ENCODE data around the gene FLVCR1. TPM values are rescaled to one million over a fixed set of nuclear protein-coding genes. Genes with fewer than 3 reads are reported as not detected.

The FLVCR1 gene
- polyA plus RNA-seq (2012; ENCODE audit: insufficient read depth, insufficient read length, low read depth), result 11.0 TPM

- Histone ChIP-seq H3K9me3 (no peaks in the 10 kb centered on the region), H3K36me3 (peaks cover 14% of the 10 kb centered on the region), H3K4me3 (ENCODE audit: low read depth, low read length) (peak within 1 kb of the TSS; percentile 96), H3K27me3 (no peaks in the 10 kb centered on the region), H3K4me1 (no peaks in the 10 kb centered on the region)
- TF ChIP-seq, protein P1, sequence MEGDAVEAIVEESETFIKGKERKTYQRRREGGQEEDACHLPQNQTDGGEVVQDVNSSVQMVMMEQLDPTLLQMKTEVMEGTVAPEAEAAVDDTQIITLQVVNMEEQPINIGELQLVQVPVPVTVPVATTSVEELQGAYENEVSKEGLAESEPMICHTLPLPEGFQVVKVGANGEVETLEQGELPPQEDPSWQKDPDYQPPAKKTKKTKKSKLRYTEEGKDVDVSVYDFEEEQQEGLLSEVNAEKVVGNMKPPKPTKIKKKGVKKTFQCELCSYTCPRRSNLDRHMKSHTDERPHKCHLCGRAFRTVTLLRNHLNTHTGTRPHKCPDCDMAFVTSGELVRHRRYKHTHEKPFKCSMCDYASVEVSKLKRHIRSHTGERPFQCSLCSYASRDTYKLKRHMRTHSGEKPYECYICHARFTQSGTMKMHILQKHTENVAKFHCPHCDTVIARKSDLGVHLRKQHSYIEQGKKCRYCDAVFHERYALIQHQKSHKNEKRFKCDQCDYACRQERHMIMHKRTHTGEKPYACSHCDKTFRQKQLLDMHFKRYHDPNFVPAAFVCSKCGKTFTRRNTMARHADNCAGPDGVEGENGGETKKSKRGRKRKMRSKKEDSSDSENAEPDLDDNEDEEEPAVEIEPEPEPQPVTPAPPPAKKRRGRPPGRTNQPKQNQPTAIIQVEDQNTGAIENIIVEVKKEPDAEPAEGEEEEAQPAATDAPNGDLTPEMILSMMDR (IDR thresholded peaks at IDR 0.05; ENCODE audit: low read depth, low read length), result no peak
- peak; percentile 99 for DNase-seq
These were observed at the start of gene FLVCR1 for GRCh38 chr1:212857992-212858460. TSS of gene FLVCR1 (plus strand) at chr1:212858275. CDS start at chr1:212858453, 178 bp downstream.

GRCh38 chr1:212814537-212815334 lies 43.3 kb upstream of the FLVCR1 start:
- H3K4me3 ChIP-seq (ENCODE audit: low read depth, low read length), result no peak overlapping the region
- H3K27me3 ChIP-seq, result no peaks in the 10 kb centered on the region
- TF ChIP-seq, protein P1 (IDR thresholded peaks at IDR 0.05; ENCODE audit: low read depth, low read length), result peak; percentile 47
- peak; percentile 18 for DNase-seq
- no peaks in the 10 kb centered on the region; the same call in 1 of the 2 replicates for H3K36me3 ChIP-seq
- H3K4me1 ChIP-seq, result no peaks in the 10 kb centered on the region
- no peaks in the 10 kb centered on the region for H3K9me3 ChIP-seq

GRCh38 chr1:212816567-212817278 lies 41.4 kb upstream of the FLVCR1 start:
- Histone ChIP-seq H3K4me3 (ENCODE audit: low read depth, low read length) (no peak overlapping the region), H3K9me3 (no peaks in the 10 kb centered on the region), H3K27me3 (no peaks in the 10 kb centered on the region), H3K36me3 (no peaks in the 10 kb centered on the region; the same call in 1 of the 2 replicates), H3K4me1 (no peaks in the 10 kb centered on the region)
- TF ChIP-seq, protein P1 (IDR thresholded peaks at IDR 0.05; ENCODE audit: low read depth, low read length), result no peak
- DNase-seq, result no peak

- Histone ChIP-seq H3K4me1 (no peaks in the 10 kb centered on the region), H3K4me3 (ENCODE audit: low read depth, low read length) (no peak overlapping the region), H3K27me3 (no peaks in the 10 kb centered on the region), H3K36me3 (no peaks in the 10 kb centered on the region; the same call in 1 of the 2 replicates), H3K9me3 (no peaks in the 10 kb centered on the region; the same call in 1 of the 2 replicates)
- TF ChIP-seq, protein P1 (IDR thresholded peaks at IDR 0.05; ENCODE audit: low read depth, low read length), result no peak
- DNase-seq, result no peak
These were observed 38.3 kb upstream of the FLVCR1 start for GRCh38 chr1:212819726-212820125.

DNA sequence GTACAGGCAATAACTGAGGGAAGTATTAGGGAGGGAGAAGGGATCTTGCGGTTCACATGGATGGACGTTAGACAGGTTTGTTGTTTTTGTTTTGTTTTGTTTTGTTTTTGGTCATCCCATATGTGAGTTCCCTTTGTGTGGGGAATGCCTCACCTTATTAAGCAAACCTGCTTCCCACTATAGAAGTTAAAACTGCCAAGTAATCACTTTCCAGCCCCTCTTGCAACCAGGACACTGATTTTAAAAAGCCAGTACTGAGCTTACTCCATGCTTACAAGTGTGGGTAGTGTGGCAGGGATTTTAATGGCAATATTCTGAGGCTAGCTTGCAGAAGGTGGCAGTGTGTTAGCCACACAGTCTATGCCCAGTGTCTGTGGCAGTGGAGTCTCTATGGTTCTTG lies 37.1 kb upstream of the FLVCR1 start:
- Histone ChIP-seq H3K9me3 (no peaks in the 10 kb centered on the region; the same call in 1 of the 2 replicates), H3K4me3 (ENCODE audit: low read depth, low read length) (no peak overlapping the region), H3K4me1 (no peaks in the 10 kb centered on the region), H3K36me3 (no peaks in the 10 kb centered on the region), H3K27me3 (no peaks in the 10 kb centered on the region)
- no peak for DNase-seq
- TF ChIP-seq, protein P1 (IDR thresholded peaks at IDR 0.05; ENCODE audit: low read depth, low read length), result no peak

Data from BE2C (cell line).